ENCODE measurements around the gene SV2B.

DNA sequence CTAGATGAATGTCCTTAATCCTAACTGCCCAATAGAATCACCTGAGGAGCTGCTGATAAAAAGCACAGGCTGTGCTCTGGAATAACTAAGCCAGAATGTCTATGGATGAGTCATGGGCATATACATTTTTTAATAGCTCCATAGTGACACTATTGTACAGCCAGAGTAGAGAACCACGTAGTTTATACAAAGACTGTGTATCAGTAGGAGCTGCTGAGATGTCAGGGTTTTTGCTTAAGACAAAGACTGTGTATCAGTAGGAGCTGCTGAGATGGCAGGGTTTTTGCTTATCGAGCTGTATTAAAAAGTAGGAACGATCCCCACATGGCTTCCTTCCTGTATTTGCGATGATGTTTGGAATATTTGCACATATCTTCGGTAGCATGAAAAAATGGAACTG lies 137.4 kb downstream of the SV2B start:
- TF ChIP-seq, protein P1, sequence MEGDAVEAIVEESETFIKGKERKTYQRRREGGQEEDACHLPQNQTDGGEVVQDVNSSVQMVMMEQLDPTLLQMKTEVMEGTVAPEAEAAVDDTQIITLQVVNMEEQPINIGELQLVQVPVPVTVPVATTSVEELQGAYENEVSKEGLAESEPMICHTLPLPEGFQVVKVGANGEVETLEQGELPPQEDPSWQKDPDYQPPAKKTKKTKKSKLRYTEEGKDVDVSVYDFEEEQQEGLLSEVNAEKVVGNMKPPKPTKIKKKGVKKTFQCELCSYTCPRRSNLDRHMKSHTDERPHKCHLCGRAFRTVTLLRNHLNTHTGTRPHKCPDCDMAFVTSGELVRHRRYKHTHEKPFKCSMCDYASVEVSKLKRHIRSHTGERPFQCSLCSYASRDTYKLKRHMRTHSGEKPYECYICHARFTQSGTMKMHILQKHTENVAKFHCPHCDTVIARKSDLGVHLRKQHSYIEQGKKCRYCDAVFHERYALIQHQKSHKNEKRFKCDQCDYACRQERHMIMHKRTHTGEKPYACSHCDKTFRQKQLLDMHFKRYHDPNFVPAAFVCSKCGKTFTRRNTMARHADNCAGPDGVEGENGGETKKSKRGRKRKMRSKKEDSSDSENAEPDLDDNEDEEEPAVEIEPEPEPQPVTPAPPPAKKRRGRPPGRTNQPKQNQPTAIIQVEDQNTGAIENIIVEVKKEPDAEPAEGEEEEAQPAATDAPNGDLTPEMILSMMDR (IDR thresholded peaks at IDR 0.05) = no peak
- TF ChIP-seq POLR2A (IDR thresholded peaks at IDR 0.05) = no peak

All from breast epithelium (tissue), 3 donors.